8988T (cell line): ENCODE results near the gene IDI1.
"Not testable (repeated sequence)": the region's sequence is repeated elsewhere in the genome, so short reads cannot be mapped to it uniquely, and the experiment has no call there.

Experiments
- DNase-seq: peaks from one replicate; pipeline ENCODE4 v3.0.0; 2011

IDI1 gene

GRCh38 chr10:1029838-1030237, 19.1 kb downstream of the IDI1 start:
- no peak for DNase-seq

- no peak for DNase-seq
Measured at GRCh38 chr10:1026578-1026977, 22.3 kb downstream of the IDI1 start.

GRCh38 chr10:1025683-1026082, 23.2 kb downstream of the IDI1 start, which contains the start of gene IDI2:
IDI2 (minus strand) TSS chr10:1025859; CDS start chr10:1024723, 1,136 bp downstream.
- DNase-seq: no peak

GRCh38 chr10:1024103-1024502, 24.8 kb downstream of the IDI1 start:
- DNase-seq: no peak

- DNase-seq: no peak
Measured at GRCh38 chr10:1022413-1022812, 26.5 kb downstream of the IDI1 start.

GRCh38 chr10:1020958-1021357, 28.0 kb downstream of the IDI1 start:
- DNase-seq: no peak

- DNase-seq: no peak
Measured at GRCh38 chr10:1020460-1020859, 28.5 kb downstream of the IDI1 start.

GRCh38 chr10:1019362-1019761, 29.6 kb downstream of the IDI1 start:
- DNase-seq: no peak

GRCh38 chr10:1015688-1016087, 33.2 kb downstream of the IDI1 start:
- no peak for DNase-seq

GRCh38 chr10:1011696-1012095, 37.2 kb downstream of the IDI1 start:
- DNase-seq: no peak

GRCh38 chr10:1010703-1011102, 38.2 kb downstream of the IDI1 start:
- no peak for DNase-seq

- not testable (repeated sequence) for DNase-seq
Measured at GRCh38 chr10:1009947-1010346, 39.0 kb downstream of the IDI1 start.

- no peak for DNase-seq
Measured at GRCh38 chr10:1009071-1009494, 39.8 kb downstream of the IDI1 start.

- no peak for DNase-seq
Measured at GRCh38 chr10:1007583-1007982, 41.3 kb downstream of the IDI1 start.

- DNase-seq: no peak
Measured at GRCh38 chr10:1006573-1006972, 42.3 kb downstream of the IDI1 start.

- DNase-seq: no peak
Measured at GRCh38 chr10:1003884-1004670, 44.8 kb downstream of the IDI1 start.

- no peak for DNase-seq
Measured at GRCh38 chr10:1002425-1003006, 46.4 kb downstream of the IDI1 start.

- DNase-seq: no peak
Measured at GRCh38 chr10:997266-998022, 51.5 kb downstream of the IDI1 start.

- DNase-seq: no peak
Measured at GRCh38 chr10:996031-996430, 52.9 kb downstream of the IDI1 start.

- DNase-seq: no peak
Measured at GRCh38 chr10:995559-995926, 53.4 kb downstream of the IDI1 start.

GRCh38 chr10:994836-995558, 53.9 kb downstream of the IDI1 start:
- DNase-seq: no peak

- no peak for DNase-seq
Measured at GRCh38 chr10:992871-993270, 56.0 kb downstream of the IDI1 start.

- no peak for DNase-seq
Measured at GRCh38 chr10:992467-992866, 56.5 kb downstream of the IDI1 start.
